CD4-positive, alpha-beta T cell treated with Interleukin-10 for 1 hour (primary cell): Measurements from ENCODE around the gene SLC25A53.
"Not testable (repeated sequence)": the region's sequence is repeated elsewhere in the genome, so short reads cannot be mapped to it uniquely, and the experiment has no call there.

Experiments used
- DNase-seq: peaks from one replicate; pipeline ENCODE4 v3.0.0-alpha.2; 2020

SLC25A53 gene

GRCh38 chrX:104130808-104131207, 26.0 kb downstream of the SLC25A53 start:
- DNase-seq = no peak

- DNase-seq = no peak
Measured at GRCh38 chrX:104126856-104127255, 30.0 kb downstream of the SLC25A53 start.

GRCh38 chrX:104122829-104123228, 34.0 kb downstream of the SLC25A53 start:
- peak; percentile 15 for DNase-seq

GRCh38 chrX:104118765-104119164, 38.0 kb downstream of the SLC25A53 start:
- DNase-seq = no peak

- DNase-seq = no peak
Measured at GRCh38 chrX:104117759-104118158, 39.0 kb downstream of the SLC25A53 start.

GRCh38 chrX:104113222-104113965, 43.4 kb downstream of the SLC25A53 start:
- peak; percentile 62 for DNase-seq

GRCh38 chrX:104112326-104112951, 44.4 kb downstream of the SLC25A53 start, which contains the start of gene ZCCHC18:
Gene ZCCHC18, plus strand, starts transcription at chrX:104112523. Its CDS starts 1,589 bp downstream, at chrX:104114112.
- peak; percentile 36 for DNase-seq

GRCh38 chrX:104110491-104111240, 46.1 kb downstream of the SLC25A53 start:
- peak; percentile 33 for DNase-seq

- no peak for DNase-seq
Measured at GRCh38 chrX:104108955-104109354, 47.9 kb downstream of the SLC25A53 start.

- no peak for DNase-seq
Measured at GRCh38 chrX:104105330-104106262, 51.2 kb downstream of the SLC25A53 start.

GRCh38 chrX:104104676-104105075, 52.1 kb downstream of the SLC25A53 start:
- no peak for DNase-seq

GRCh38 chrX:104098919-104099318, 57.9 kb downstream of the SLC25A53 start:
- DNase-seq = no peak

- DNase-seq = peak; percentile 74
Measured at GRCh38 chrX:104098151-104098808, 58.5 kb downstream of the SLC25A53 start.

- no peak for DNase-seq
Measured at GRCh38 chrX:104085919-104086318, 70.9 kb downstream of the SLC25A53 start.

- no peak for DNase-seq
Measured at GRCh38 chrX:104085477-104085876, 71.3 kb downstream of the SLC25A53 start.

GRCh38 chrX:104084534-104085277, 72.1 kb downstream of the SLC25A53 start:
- DNase-seq = no peak

- DNase-seq = no peak
Measured at GRCh38 chrX:104084063-104084462, 72.7 kb downstream of the SLC25A53 start.

- not testable (repeated sequence) for DNase-seq
Measured at GRCh38 chrX:104077854-104078253, 79.0 kb downstream of the SLC25A53 start.

- DNase-seq = not testable (repeated sequence)
Measured at GRCh38 chrX:104075778-104076445, 80.9 kb downstream of the SLC25A53 start, which contains the start of gene TMSB15C. Gene TMSB15C, minus strand, starts transcription at chrX:104076236.

- not testable (repeated sequence) for DNase-seq
Measured at GRCh38 chrX:104062636-104063035, 94.2 kb downstream of the SLC25A53 start.
